GM11168 (cell line): ENCODE measurements around the gene TUT4.

Source experiments
- in situ Hi-C: fragments of 300-500 bp; cut with MboI; formaldehyde crosslinking; loops from one replicate; pipeline ENCODE4 v1.12.0; 2022; ENCODE audit warnings: low sequenced_read_pairs; ENCODE audit not compliant: unreplicated experiment

TUT4 gene

GRCh38 chr1:52479076-52479475 lies 73.8 kb downstream of the TUT4 start:
- in situ Hi-C loops, result no loop called here

GRCh38 chr1:52477876-52478275 lies 75.0 kb downstream of the TUT4 start:
- in situ Hi-C loops, result no loop called here

GRCh38 chr1:52476943-52477342 lies 75.9 kb downstream of the TUT4 start:
- in situ Hi-C loops, result no loop called here

GRCh38 chr1:52474807-52475206 lies 78.1 kb downstream of the TUT4 start:
- in situ Hi-C loops, result no loop called here

- in situ Hi-C loops, result no loop called here
Observed at GRCh38 chr1:52473039-52473438, 79.9 kb downstream of the TUT4 start.

- in situ Hi-C loops, result no loop called here
Observed at GRCh38 chr1:52472384-52472783, 80.5 kb downstream of the TUT4 start.

- in situ Hi-C loops, result no loop called here
Observed at GRCh38 chr1:52469108-52469507, 83.8 kb downstream of the TUT4 start.

GRCh38 chr1:52463891-52464290 lies 89.0 kb downstream of the TUT4 start:
- in situ Hi-C loops, result loop anchor here (5.0 kb wide), 1 partner anchor 43 kb away; no protein-coding TSS in a partner anchor

- in situ Hi-C loops, result loop anchor here (5.0 kb wide), 1 partner anchor 45 kb away; no protein-coding TSS in a partner anchor
Observed at GRCh38 chr1:52461821-52462220, 91.1 kb downstream of the TUT4 start.

GRCh38 chr1:52460694-52461093 lies 92.2 kb downstream of the TUT4 start:
- in situ Hi-C loops, result loop anchor here (5.0 kb wide), 1 partner anchor 47 kb away; no protein-coding TSS in a partner anchor

GRCh38 chr1:52455686-52456085 lies 97.2 kb downstream of the TUT4 start:
- in situ Hi-C loops, result no loop called here

GRCh38 chr1:52454779-52455178 lies 98.1 kb downstream of the TUT4 start:
- in situ Hi-C loops, result no loop called here

- in situ Hi-C loops, result no loop called here
Observed at GRCh38 chr1:52454127-52454526, 98.8 kb downstream of the TUT4 start.

GRCh38 chr1:52444463-52444862 lies 108.4 kb downstream of the TUT4 start:
- in situ Hi-C loops, result no loop called here

- in situ Hi-C loops, result no loop called here
Observed at GRCh38 chr1:52439976-52440375, 112.9 kb downstream of the TUT4 start.

- in situ Hi-C loops, result no loop called here
Observed at GRCh38 chr1:52436817-52437216, 116.1 kb downstream of the TUT4 start.

- in situ Hi-C loops, result no loop called here
Observed at GRCh38 chr1:52435650-52436049, 117.2 kb downstream of the TUT4 start.

GRCh38 chr1:52435211-52435610 lies 117.7 kb downstream of the TUT4 start:
- in situ Hi-C loops, result no loop called here

GRCh38 chr1:52432807-52433206 lies 120.1 kb downstream of the TUT4 start:
- in situ Hi-C loops, result no loop called here

GRCh38 chr1:52427152-52427551 lies 125.7 kb downstream of the TUT4 start:
- in situ Hi-C loops, result no loop called here

- in situ Hi-C loops, result no loop called here
Observed at GRCh38 chr1:52426371-52426770, 126.5 kb downstream of the TUT4 start.

GRCh38 chr1:52424813-52425212 lies 128.1 kb downstream of the TUT4 start:
- in situ Hi-C loops, result loop anchor here (25.0 kb wide), 1 partner anchor 812 kb away; the partner anchor contains the start of gene MAGOH

- in situ Hi-C loops, result loop anchor here (25.0 kb wide), 1 partner anchor 813 kb away; the partner anchor contains the start of gene MAGOH
Observed at GRCh38 chr1:52424231-52424636, 128.7 kb downstream of the TUT4 start.
